ENCODE results near the gene GLIPR2. TPM values are rescaled to one million over a fixed set of nuclear protein-coding genes. Genes with fewer than 3 reads are reported as not detected.
A peak's percentile ranks its signal among the peaks of the same experiment; 100 is the strongest.

GLIPR2 gene
- total RNA-seq, 4 donors from 2014 or later, result 3.2 to 8.8 (median 5.6) TPM

DNA sequence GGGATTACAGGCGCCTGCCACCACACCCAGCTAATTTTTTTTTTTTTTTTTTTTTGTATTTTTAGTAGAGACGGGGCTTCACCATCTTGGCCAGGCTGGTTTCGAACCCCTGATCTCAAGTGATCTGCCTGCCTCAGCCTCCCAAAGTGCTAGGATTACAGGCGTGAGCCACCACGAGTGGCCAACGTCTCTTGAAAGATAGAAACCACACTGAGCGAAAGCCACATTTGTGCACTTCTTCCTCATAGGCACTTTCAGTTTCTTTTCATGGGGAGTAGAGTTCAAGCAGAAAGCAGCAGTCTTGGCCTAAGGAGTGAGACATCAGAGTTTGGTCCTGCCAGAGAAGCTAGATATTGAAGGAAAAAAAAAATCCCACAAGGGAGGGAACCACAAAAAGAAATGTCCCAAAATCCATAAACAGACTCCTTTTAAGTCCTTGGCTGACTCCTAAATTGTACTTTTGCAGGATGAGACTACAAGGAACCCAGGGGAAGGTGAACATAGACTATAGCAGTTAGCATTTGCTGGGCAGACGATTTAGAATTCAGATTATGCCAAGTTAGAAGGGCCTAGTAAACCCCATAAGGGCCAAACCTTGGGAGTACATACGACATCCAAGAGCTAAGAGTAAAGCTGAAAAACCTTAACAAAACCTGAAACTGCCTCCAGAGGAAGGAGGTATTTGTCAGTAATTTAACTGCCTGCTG, 43.9 kb upstream of the GLIPR2 start:
- WGBS, result 91% methylated on average over 9 of the region's 9 CpGs
- H3K4me1 ChIP-seq, result peaks cover 3% of the 10 kb centered on the region
- no peak overlapping the region for H3K4me3 ChIP-seq
- no peak overlapping the region for H3K27ac ChIP-seq
- DNase-seq (ENCODE audit: low spot score in 2 of 2), result no peak
- no peaks in the 10 kb centered on the region for H3K27me3 ChIP-seq
- no peak for TF ChIP-seq POLR2AphosphoS5 (IDR thresholded peaks at IDR 0.05)
- no peak for TF ChIP-seq EP300 (IDR thresholded peaks at IDR 0.05)
- no peak for TF ChIP-seq POLR2A (IDR thresholded peaks at IDR 0.05)
- no peak for TF ChIP-seq CTCF (IDR thresholded peaks at IDR 0.05)
- H3K9me3 ChIP-seq, result no peaks in the 10 kb centered on the region
- H3K36me3 ChIP-seq, result no peaks in the 10 kb centered on the region

GRCh38 chr9:36093384-36093783, 43.1 kb upstream of the GLIPR2 start:
- Histone ChIP-seq H3K27ac (no peak overlapping the region), H3K4me3 (no peak overlapping the region), H3K27me3 (no peaks in the 10 kb centered on the region), H3K36me3 (no peaks in the 10 kb centered on the region), H3K9me3 (no peaks in the 10 kb centered on the region), H3K4me1 (peaks cover 3% of the 10 kb centered on the region)
- 90% methylated on average over 2 of the region's 2 CpGs for WGBS
- DNase-seq (ENCODE audit: low spot score in 2 of 2), result no peak
- TF ChIP-seq CTCF (IDR thresholded peaks at IDR 0.05), result no peak
- no peak for TF ChIP-seq POLR2AphosphoS5 (IDR thresholded peaks at IDR 0.05)
- TF ChIP-seq EP300 (IDR thresholded peaks at IDR 0.05), result no peak
- no peak for TF ChIP-seq POLR2A (IDR thresholded peaks at IDR 0.05)

DNA sequence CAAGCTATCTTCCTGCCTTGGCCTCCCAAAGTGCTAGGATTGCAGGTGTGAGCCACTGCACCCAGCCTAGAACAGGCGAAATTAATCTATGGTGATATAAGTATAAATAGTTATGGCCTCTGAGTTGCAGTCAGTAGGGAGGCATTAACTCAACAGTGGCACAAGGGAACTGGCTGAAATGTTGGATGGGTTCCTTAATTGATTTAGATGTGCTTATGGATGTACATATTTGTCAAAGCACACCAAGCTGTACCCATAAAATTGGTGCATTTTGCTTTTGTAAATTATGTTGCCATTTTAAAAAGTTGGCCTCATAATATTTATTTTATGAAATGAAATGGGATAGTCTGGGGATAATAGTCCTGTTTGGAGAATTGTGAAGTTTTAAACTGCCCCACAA, 36.8 kb upstream of the GLIPR2 start:
- H3K27ac ChIP-seq, result no peak overlapping the region
- 88% methylated on average over 1 of the region's 1 CpG for WGBS
- H3K36me3 ChIP-seq, result no peaks in the 10 kb centered on the region
- TF ChIP-seq POLR2A (IDR thresholded peaks at IDR 0.05) (no peak), CTCF (IDR thresholded peaks at IDR 0.05) (no peak), EP300 (IDR thresholded peaks at IDR 0.05) (no peak), POLR2AphosphoS5 (IDR thresholded peaks at IDR 0.05) (no peak)
- peaks cover 3% of the 10 kb centered on the region for H3K4me1 ChIP-seq
- no peaks in the 10 kb centered on the region for H3K9me3 ChIP-seq
- no peak overlapping the region for H3K4me3 ChIP-seq
- H3K27me3 ChIP-seq, result no peaks in the 10 kb centered on the region
- no peak for DNase-seq (ENCODE audit: low spot score in 2 of 2)

GRCh38 chr9:36100532-36100931, 36.0 kb upstream of the GLIPR2 start:
- WGBS, result 65% methylated on average over 3 of the region's 3 CpGs
- no peak overlapping the region for H3K4me3 ChIP-seq
- H3K27me3 ChIP-seq, result no peaks in the 10 kb centered on the region
- peaks cover 3% of the 10 kb centered on the region for H3K4me1 ChIP-seq
- no peaks in the 10 kb centered on the region for H3K9me3 ChIP-seq
- no peaks in the 10 kb centered on the region for H3K36me3 ChIP-seq
- DNase-seq (ENCODE audit: low spot score in 2 of 2), result no peak
- no peak for TF ChIP-seq EP300 (IDR thresholded peaks at IDR 0.05)
- no peak for TF ChIP-seq POLR2AphosphoS5 (IDR thresholded peaks at IDR 0.05)
- no peak for TF ChIP-seq POLR2A (IDR thresholded peaks at IDR 0.05)
- no peak for TF ChIP-seq CTCF (IDR thresholded peaks at IDR 0.05)
- no peak overlapping the region for H3K27ac ChIP-seq

DNA sequence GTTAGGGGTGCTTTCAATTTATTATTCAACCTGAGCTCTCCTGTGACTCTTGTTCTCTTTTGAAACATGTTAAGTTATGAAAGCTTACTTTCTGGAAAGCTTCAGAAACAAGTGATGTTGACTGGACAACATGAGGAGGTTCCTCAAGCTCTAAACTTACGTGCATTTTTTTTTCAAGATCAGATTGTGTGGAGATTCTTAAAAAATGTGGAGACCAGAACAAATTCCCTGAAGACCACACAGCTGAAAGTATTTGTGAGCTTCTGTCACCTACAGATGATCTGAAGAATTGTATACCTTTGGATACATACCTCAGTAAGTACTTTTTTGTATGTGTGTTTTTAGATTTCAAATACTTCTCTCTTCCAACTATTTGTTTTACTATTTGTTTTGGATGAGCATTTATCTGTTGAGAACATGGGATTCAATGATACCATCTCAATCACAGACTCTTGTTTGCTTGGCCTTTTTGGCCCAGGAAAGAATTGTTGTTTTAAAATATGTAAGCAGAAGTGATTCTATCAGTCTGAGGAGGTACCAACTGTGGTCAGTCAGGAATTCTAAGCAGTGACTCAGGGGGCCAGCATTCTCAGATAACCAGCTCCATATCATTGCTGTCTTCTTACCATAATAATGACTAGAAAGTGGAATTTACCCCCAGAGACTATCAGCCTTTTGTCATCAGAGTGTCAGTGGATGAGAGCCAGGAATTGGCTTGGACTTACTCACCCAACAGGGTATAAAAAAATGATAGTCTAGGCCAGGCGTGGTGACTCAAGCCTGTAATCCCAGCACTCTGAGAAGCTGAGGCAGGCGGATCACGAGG, 34.4 kb upstream of the GLIPR2 start:
- TF ChIP-seq CTCF (IDR thresholded peaks at IDR 0.05) (no peak), POLR2A (IDR thresholded peaks at IDR 0.05) (no peak), EP300 (IDR thresholded peaks at IDR 0.05) (no peak), POLR2AphosphoS5 (IDR thresholded peaks at IDR 0.05) (no peak)
- Histone ChIP-seq H3K4me1 (peaks cover 3% of the 10 kb centered on the region), H3K9me3 (no peaks in the 10 kb centered on the region), H3K27ac (peak overlapping the region; percentile 29), H3K36me3 (no peaks in the 10 kb centered on the region), H3K27me3 (no peaks in the 10 kb centered on the region), H3K4me3 (no peak overlapping the region)
- DNase-seq (ENCODE audit: low spot score in 2 of 2), result no peak
- WGBS, result 67% methylated on average over 2 of the region's 4 CpGs
